ENCODE data around the gene GHR. TPM values are rescaled to one million over a fixed set of nuclear protein-coding genes. Genes with fewer than 3 reads are reported as not detected.

GHR gene
- total RNA-seq, 2 donors from 2014 or later = 0.27 to 1.2 TPM

DNA sequence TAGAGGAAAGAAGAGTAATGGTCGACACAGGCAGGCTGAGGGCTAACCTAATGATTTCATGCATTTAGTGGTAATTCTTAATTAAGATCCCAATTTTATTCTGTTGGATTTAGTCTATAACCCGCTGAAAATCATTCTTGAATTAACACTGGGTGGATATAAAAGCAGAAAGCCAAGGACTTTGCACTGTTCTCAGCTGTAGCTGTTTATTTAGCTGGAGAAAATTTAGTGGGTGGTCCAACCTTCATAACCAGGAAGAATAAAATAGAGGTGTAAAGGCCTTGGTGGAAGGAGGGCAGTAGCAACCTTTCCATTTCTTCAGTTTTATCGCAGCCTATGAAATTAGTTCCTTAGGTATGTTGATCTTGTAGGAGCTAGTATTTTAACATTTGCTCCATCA lies 92.3 kb downstream of the GHR start:
- no peak for DNase-seq
- Histone ChIP-seq H3K4me1 (ENCODE audit: control insufficient read depth, insufficient read depth, low read length) (no peaks in the 10 kb centered on the region), H3K36me3 (ENCODE audit: control insufficient read depth, insufficient read depth, low read length) (no peaks in the 10 kb centered on the region), H3K9me3 (ENCODE audit: control insufficient read depth, low read length) (no peaks in the 10 kb centered on the region), H3K27ac (ENCODE audit: low read depth, low read length) (no peak overlapping the region), H3K4me3 (ENCODE audit: low read length) (no peak overlapping the region), H3K9ac (ENCODE audit: extremely low read depth, low read length, poor library complexity, severe bottlenecking) (no peak overlapping the region), H3K27me3 (ENCODE audit: control insufficient read depth, insufficient read depth, low read length, poor library complexity, severe bottlenecking) (no peaks in the 10 kb centered on the region)
- Mint-ChIP-seq H3K36me3 (ENCODE audit: low read depth) (no peaks in the 10 kb centered on the region), H3K27me3 (ENCODE audit: insufficient read depth) (peaks cover 22% of the 10 kb centered on the region), H3K4me1 (peaks cover 33% of the 10 kb centered on the region), H3K9me3 (no peaks in the 10 kb centered on the region), H3K4me3 (no peak overlapping the region), H3K27ac (no peak overlapping the region)
- TF ChIP-seq, protein P1, sequence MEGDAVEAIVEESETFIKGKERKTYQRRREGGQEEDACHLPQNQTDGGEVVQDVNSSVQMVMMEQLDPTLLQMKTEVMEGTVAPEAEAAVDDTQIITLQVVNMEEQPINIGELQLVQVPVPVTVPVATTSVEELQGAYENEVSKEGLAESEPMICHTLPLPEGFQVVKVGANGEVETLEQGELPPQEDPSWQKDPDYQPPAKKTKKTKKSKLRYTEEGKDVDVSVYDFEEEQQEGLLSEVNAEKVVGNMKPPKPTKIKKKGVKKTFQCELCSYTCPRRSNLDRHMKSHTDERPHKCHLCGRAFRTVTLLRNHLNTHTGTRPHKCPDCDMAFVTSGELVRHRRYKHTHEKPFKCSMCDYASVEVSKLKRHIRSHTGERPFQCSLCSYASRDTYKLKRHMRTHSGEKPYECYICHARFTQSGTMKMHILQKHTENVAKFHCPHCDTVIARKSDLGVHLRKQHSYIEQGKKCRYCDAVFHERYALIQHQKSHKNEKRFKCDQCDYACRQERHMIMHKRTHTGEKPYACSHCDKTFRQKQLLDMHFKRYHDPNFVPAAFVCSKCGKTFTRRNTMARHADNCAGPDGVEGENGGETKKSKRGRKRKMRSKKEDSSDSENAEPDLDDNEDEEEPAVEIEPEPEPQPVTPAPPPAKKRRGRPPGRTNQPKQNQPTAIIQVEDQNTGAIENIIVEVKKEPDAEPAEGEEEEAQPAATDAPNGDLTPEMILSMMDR (conservative IDR thresholded peaks at IDR 0.05) = no peak
- WGBS, 2 experiments (ENCODE audit: insufficient coverage in 1 of 2, insufficient read length in 1 of 2) = 97 to 100% methylated on average over 2 to 3 of the region's 3 CpGs

DNA sequence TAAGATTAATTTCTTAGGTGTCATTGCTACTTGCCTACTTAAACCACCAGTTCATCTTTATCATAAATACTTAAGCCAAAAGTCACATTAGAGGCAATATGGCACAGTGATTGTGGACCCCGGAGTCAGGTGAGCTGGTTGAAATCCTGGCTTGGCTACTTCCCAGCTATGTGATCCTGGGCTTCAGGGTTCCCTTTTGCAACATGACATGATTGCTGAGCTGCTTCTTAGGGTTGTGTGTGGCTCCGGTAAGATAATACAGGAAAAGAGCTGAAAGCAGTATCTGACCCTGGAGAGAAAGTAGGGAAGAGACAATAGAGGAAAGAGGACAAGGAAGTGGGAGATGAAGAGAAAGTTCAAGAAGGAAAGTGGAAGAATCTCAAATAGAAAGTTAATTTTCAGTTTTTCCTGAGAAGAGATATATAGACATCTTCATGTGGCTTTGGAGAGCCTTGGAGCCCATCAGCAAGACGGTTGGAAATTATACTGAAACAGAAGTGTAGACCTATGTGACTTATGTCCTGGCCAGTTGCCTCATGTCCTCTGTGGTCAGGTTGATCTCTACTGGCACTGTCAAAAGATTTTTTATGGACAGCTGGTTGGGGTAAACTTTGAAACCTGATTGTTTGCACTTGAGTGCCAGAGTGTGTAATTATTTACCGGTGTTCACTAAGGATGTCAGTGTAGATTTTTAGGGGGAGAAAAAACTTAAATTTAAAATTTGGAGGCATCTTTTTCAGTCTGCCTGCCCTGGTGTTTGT lies 93.2 kb downstream of the GHR start:
- no peak overlapping the region for H3K9ac ChIP-seq (ENCODE audit: extremely low read depth, low read length, poor library complexity, severe bottlenecking)
- H3K9me3 ChIP-seq (ENCODE audit: control insufficient read depth, low read length) = no peaks in the 10 kb centered on the region
- no peaks in the 10 kb centered on the region for H3K4me1 ChIP-seq (ENCODE audit: control insufficient read depth, insufficient read depth, low read length)
- TF ChIP-seq, protein P1 (conservative IDR thresholded peaks at IDR 0.05) = no peak
- no peak overlapping the region for H3K27ac Mint-ChIP-seq
- H3K27ac ChIP-seq (ENCODE audit: low read depth, low read length) = no peak overlapping the region
- H3K4me3 Mint-ChIP-seq = no peak overlapping the region
- no peak overlapping the region for H3K4me3 ChIP-seq (ENCODE audit: low read length)
- no peaks in the 10 kb centered on the region for H3K36me3 ChIP-seq (ENCODE audit: control insufficient read depth, insufficient read depth, low read length)
- peaks cover 33% of the 10 kb centered on the region for H3K4me1 Mint-ChIP-seq
- H3K36me3 Mint-ChIP-seq (ENCODE audit: low read depth) = no peaks in the 10 kb centered on the region
- H3K27me3 Mint-ChIP-seq (ENCODE audit: insufficient read depth) = peaks cover 16% of the 10 kb centered on the region
- H3K9me3 Mint-ChIP-seq = no peaks in the 10 kb centered on the region
- H3K27me3 ChIP-seq (ENCODE audit: control insufficient read depth, insufficient read depth, low read length, poor library complexity, severe bottlenecking) = no peaks in the 10 kb centered on the region
- 95 to 100% methylated on average over 3 to 4 of the region's 4 CpGs for WGBS, 2 experiments (ENCODE audit: insufficient coverage in 1 of 2, insufficient read length in 1 of 2)
- DNase-seq = no peak

DNA sequence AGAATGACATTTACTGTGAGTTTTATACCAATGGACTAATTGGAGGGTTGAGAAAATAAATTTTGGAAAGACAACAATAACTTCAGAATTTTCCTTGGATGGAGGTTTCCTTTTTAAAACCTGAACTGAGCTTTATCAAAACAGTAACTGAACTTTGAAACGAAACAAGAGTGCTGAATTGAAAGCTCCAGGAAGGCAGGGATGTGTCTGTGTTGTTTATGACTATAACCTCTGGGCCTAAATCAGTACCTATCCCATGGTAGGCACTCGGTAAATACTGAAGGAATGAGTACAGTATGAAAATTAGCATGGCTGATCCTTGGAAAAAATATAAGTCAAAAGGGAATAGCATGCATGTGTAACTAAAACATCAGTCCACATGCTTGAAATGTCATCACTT lies 93.9 kb downstream of the GHR start:
- Histone ChIP-seq H3K36me3 (ENCODE audit: control insufficient read depth, insufficient read depth, low read length) (no peaks in the 10 kb centered on the region), H3K27ac (ENCODE audit: low read depth, low read length) (no peak overlapping the region), H3K9ac (ENCODE audit: extremely low read depth, low read length, poor library complexity, severe bottlenecking) (no peak overlapping the region), H3K9me3 (ENCODE audit: control insufficient read depth, low read length) (no peaks in the 10 kb centered on the region), H3K4me3 (ENCODE audit: low read length) (no peak overlapping the region), H3K4me1 (ENCODE audit: control insufficient read depth, insufficient read depth, low read length) (no peaks in the 10 kb centered on the region), H3K27me3 (ENCODE audit: control insufficient read depth, insufficient read depth, low read length, poor library complexity, severe bottlenecking) (no peaks in the 10 kb centered on the region)
- no peaks in the 10 kb centered on the region for H3K36me3 Mint-ChIP-seq (ENCODE audit: low read depth)
- peaks cover 12% of the 10 kb centered on the region for H3K27me3 Mint-ChIP-seq (ENCODE audit: insufficient read depth)
- H3K27ac Mint-ChIP-seq = no peak overlapping the region
- DNase-seq = no peak
- peaks cover 30% of the 10 kb centered on the region for H3K4me1 Mint-ChIP-seq
- 86 to 95% methylated on average over 2 of the region's 2 CpGs for WGBS, 2 experiments (ENCODE audit: insufficient coverage in 1 of 2, insufficient read length in 1 of 2)
- H3K9me3 Mint-ChIP-seq = no peaks in the 10 kb centered on the region
- TF ChIP-seq, protein P1 (conservative IDR thresholded peaks at IDR 0.05) = no peak
- H3K4me3 Mint-ChIP-seq = no peak overlapping the region
